Measurements from ENCODE around the gene FAM149A. TPM values are rescaled to one million over a fixed set of nuclear protein-coding genes. Genes with fewer than 3 reads are reported as not detected.

The FAM149A gene
- total and polyA plus RNA-seq, 2 experiments from 2014 or later: 6.9 to 7.0 TPM

DNA sequence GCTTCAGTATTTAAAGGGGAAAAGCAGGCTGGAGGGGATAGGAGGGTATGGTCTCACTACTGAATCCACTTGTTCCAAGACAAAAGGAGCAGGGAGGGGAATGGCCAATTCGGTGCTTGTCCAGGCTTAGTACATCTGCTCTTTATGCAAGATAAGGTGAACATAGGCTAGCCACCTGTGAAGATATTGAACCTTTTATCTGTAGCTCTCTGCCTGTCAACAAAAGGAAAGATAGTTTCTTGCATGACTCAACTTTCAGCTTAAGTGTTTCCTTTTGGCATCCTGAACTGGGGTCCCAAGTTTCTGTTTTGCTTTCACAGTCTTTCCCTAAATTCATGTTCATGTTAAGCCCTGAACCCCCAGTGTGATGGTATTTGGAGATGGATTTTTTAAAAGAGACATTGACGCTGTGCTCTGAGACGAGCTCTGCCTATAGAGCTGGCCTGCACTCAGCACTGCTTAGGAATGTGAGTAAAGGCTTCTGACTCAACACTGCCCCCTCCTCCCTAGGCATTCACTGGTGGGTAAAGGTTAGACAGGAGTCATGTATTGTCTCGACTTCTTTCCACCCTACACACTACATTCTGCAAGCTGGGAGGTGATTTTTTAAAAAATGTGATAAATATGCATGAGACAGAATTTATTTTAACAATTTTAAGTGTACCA, 28.2 kb downstream of the FAM149A start:
- no peaks in the 10 kb centered on the region for H3K9me2 ChIP-seq (replicated peaks; ENCODE audit: insufficient read depth)
- no peak overlapping the region for H3K4me3 ChIP-seq
- H3K36me3 ChIP-seq (replicated peaks; ENCODE audit: insufficient read depth, low read depth): no peaks in the 10 kb centered on the region
- no peaks in the 10 kb centered on the region for H3K79me2 ChIP-seq
- peak overlapping the region; percentile 71 for H3K4me2 ChIP-seq
- no peak for TF ChIP-seq EZH2 (IDR thresholded peaks at IDR 0.05; ENCODE audit: borderline replicate concordance)
- TF ChIP-seq EZH2phosphoT487 (IDR thresholded peaks at IDR 0.05; ENCODE audit: low read depth, severe bottlenecking, unreplicated experiment): no peak
- TF ChIP-seq, protein P1, sequence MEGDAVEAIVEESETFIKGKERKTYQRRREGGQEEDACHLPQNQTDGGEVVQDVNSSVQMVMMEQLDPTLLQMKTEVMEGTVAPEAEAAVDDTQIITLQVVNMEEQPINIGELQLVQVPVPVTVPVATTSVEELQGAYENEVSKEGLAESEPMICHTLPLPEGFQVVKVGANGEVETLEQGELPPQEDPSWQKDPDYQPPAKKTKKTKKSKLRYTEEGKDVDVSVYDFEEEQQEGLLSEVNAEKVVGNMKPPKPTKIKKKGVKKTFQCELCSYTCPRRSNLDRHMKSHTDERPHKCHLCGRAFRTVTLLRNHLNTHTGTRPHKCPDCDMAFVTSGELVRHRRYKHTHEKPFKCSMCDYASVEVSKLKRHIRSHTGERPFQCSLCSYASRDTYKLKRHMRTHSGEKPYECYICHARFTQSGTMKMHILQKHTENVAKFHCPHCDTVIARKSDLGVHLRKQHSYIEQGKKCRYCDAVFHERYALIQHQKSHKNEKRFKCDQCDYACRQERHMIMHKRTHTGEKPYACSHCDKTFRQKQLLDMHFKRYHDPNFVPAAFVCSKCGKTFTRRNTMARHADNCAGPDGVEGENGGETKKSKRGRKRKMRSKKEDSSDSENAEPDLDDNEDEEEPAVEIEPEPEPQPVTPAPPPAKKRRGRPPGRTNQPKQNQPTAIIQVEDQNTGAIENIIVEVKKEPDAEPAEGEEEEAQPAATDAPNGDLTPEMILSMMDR (IDR thresholded peaks at IDR 0.05; ENCODE audit: poor library complexity): peak; percentile 41
- WGBS (ENCODE audit: low lambda C conversion rate, missing lambda C conversion rate): 8% methylated on average over 4 of the region's 4 CpGs
- H3K9me3 ChIP-seq (ENCODE audit: low read depth): no peaks in the 10 kb centered on the region
- no peaks in the 10 kb centered on the region for H4K20me1 ChIP-seq (ENCODE audit: insufficient read depth, poor library complexity, severe bottlenecking)
- H3K4me1 ChIP-seq (ENCODE audit: insufficient read depth): peaks cover 4% of the 10 kb centered on the region
- H2AFZ ChIP-seq: peak overlapping the region; percentile 54
- no peaks in the 10 kb centered on the region for H3K27me3 ChIP-seq
- H3K27ac ChIP-seq: peak overlapping the region; percentile 46
- peak; percentile 63 for DNase-seq (ENCODE audit: low spot score)

DNA sequence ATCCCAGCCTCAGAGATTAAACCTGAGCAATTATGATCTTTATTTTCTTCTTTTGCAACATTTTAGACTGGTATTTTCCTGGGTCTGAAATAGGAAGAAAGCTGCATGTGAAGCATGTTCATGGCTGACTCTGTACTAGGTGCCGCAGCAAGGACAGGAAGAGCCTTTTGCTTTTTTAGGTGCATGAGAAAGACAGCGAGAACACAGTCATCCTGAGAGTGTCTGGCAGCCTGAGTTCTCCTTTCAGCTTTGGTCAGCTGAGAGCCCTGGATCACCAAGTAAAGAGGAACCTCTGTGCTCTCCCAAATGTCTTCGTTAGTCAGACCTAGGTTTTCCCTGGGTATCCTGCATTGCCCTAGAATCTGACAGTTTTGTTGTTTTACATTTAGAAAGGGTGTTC, 29.8 kb downstream of the FAM149A start:
- H3K9me2 ChIP-seq (replicated peaks; ENCODE audit: insufficient read depth): no peaks in the 10 kb centered on the region
- H3K4me2 ChIP-seq: no peak overlapping the region
- H3K4me3 ChIP-seq: no peak overlapping the region
- H3K79me2 ChIP-seq: no peaks in the 10 kb centered on the region
- H3K27me3 ChIP-seq: no peaks in the 10 kb centered on the region
- H3K4me1 ChIP-seq (ENCODE audit: insufficient read depth): peaks cover 4% of the 10 kb centered on the region
- H2AFZ ChIP-seq: no peak overlapping the region
- no peak for TF ChIP-seq EZH2 (IDR thresholded peaks at IDR 0.05; ENCODE audit: borderline replicate concordance)
- no peak for TF ChIP-seq EZH2phosphoT487 (IDR thresholded peaks at IDR 0.05; ENCODE audit: low read depth, severe bottlenecking, unreplicated experiment)
- TF ChIP-seq, protein P1 (IDR thresholded peaks at IDR 0.05; ENCODE audit: poor library complexity): no peak
- H3K9me3 ChIP-seq (ENCODE audit: low read depth): no peaks in the 10 kb centered on the region
- no peak for DNase-seq (ENCODE audit: low spot score)
- WGBS (ENCODE audit: low lambda C conversion rate, missing lambda C conversion rate): 92% methylated on average over 3 of the region's 3 CpGs
- H3K27ac ChIP-seq: no peak overlapping the region
- H3K36me3 ChIP-seq (replicated peaks; ENCODE audit: insufficient read depth, low read depth): no peaks in the 10 kb centered on the region
- no peaks in the 10 kb centered on the region for H4K20me1 ChIP-seq (ENCODE audit: insufficient read depth, poor library complexity, severe bottlenecking)

DNA sequence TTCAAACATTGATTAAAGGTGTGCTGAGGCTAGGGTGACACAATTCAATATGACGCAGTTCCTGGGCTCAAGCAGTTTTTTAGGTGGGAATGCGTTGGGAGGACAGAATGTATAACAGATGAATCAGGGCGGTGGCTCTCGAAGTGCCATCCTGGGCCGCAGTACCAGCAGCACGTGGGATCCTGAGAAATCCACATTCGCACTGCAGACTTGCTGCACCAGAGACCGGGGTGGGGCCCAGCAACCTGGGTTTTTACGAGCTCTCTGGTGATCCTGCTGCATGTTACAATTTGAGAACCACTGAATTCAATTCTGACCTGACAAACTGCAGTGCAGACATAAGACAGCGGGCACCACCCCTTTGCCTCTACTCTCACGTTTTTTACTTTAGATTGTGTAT, 30.4 kb downstream of the FAM149A start:
- H3K4me2 ChIP-seq: no peak overlapping the region
- no peaks in the 10 kb centered on the region for H3K27me3 ChIP-seq
- peaks cover 4% of the 10 kb centered on the region for H3K4me1 ChIP-seq (ENCODE audit: insufficient read depth)
- H3K4me3 ChIP-seq: no peak overlapping the region
- no peaks in the 10 kb centered on the region for H3K79me2 ChIP-seq
- no peaks in the 10 kb centered on the region for H3K9me3 ChIP-seq (ENCODE audit: low read depth)
- H3K36me3 ChIP-seq (replicated peaks; ENCODE audit: insufficient read depth, low read depth): no peaks in the 10 kb centered on the region
- 83% methylated on average over 11 of the region's 11 CpGs for WGBS (ENCODE audit: low lambda C conversion rate, missing lambda C conversion rate)
- DNase-seq (ENCODE audit: low spot score): no peak
- H3K9me2 ChIP-seq (replicated peaks; ENCODE audit: insufficient read depth): no peaks in the 10 kb centered on the region
- H4K20me1 ChIP-seq (ENCODE audit: insufficient read depth, poor library complexity, severe bottlenecking): no peaks in the 10 kb centered on the region
- H3K27ac ChIP-seq: no peak overlapping the region
- TF ChIP-seq, protein P1 (IDR thresholded peaks at IDR 0.05; ENCODE audit: poor library complexity): no peak
- no peak for TF ChIP-seq EZH2phosphoT487 (IDR thresholded peaks at IDR 0.05; ENCODE audit: low read depth, severe bottlenecking, unreplicated experiment)
- TF ChIP-seq EZH2 (IDR thresholded peaks at IDR 0.05; ENCODE audit: borderline replicate concordance): no peak
- no peak overlapping the region for H2AFZ ChIP-seq

All from hepatocyte (in vitro differentiated cells).